Endothelial cell of umbilical vein (primary cell): Measurements from ENCODE around the gene PRTN3. TPM values are rescaled to one million over a fixed set of nuclear protein-coding genes. Genes with fewer than 3 reads are reported as not detected.

Experiments
- BruUV-seq: library from RNA; stranded (reverse); fragments of 400-500 nt; replicated peaks from 2 replicates; lab custom pipeline; 2021; lab: Mats Ljungman, UMichigan
- CTCF ChIA-PET: fragments of 300-600, 350-600 bp; sonication (Branson Sonifier 250); formaldehyde crosslinking; loops from one replicate; lab custom pipeline; 2021; ENCODE audit warnings: antibody characterized with exemption, inconsistent platforms; lab: Charles Lee
- POLR2A ChIA-PET: fragments of 300-600, 350-600 bp; sonication (Branson Sonifier 250); formaldehyde crosslinking; loops from one replicate; lab custom pipeline; 2021; ENCODE audit warnings: antibody characterized with exemption, inconsistent platforms; lab: Charles Lee
- DNase-seq: peaks from one replicate; pipeline ENCODE4 v3.0.0-alpha.2; 2011; ENCODE audit warnings: low read depth, low spot score
- FAIRE-seq: peaks from 2 replicates; lab custom pipeline; 2011; peaks lifted over from hg19 to GRCh38; lab: Jason Lieb, UNC
- H2AFZ ChIP-seq: 2 replicates; pipeline ENCODE4 v1.6.0; 2012; ENCODE audit warnings: low read depth, low read length, control low read depth, inconsistent platforms
- H3K27ac ChIP-seq: 2 replicates; pipeline ENCODE4 v1.5.1; 2011; ENCODE audit warnings: low read depth, mild to moderate bottlenecking, control low read depth, low read length, moderate library complexity; ENCODE audit not compliant: insufficient read depth
- H3K27me3 ChIP-seq, 2 experiments: 2 replicates each; pipeline versions ENCODE4 v1.6.0 to v1.6.1; 2011; ENCODE audit warnings: low read length in 2 of 2, mixed read lengths in 1 of 2; ENCODE audit not compliant: control insufficient read depth in 2 of 2, insufficient read depth in 2 of 2
- H3K36me3 ChIP-seq, 2 experiments: 2 replicates in 1 of 2; 3 replicates in 1 of 2; pipeline ENCODE4 v1.5.1; 2011; ENCODE audit warnings: low read length in 2 of 2, mild to moderate bottlenecking in 1 of 2, moderate library complexity in 1 of 2; ENCODE audit not compliant: control insufficient read depth in 2 of 2, insufficient read depth in 2 of 2; ENCODE audit errors: extremely low read depth in 1 of 2
- H3K4me1 ChIP-seq: 3 replicates; pipeline ENCODE4 v1.5.1; 2011; ENCODE audit warnings: mild to moderate bottlenecking, low read length; ENCODE audit not compliant: control insufficient read depth, insufficient read depth; ENCODE audit errors: extremely low read depth
- H3K4me2 ChIP-seq: 2 replicates; pipeline ENCODE4 v1.6.1; 2011; ENCODE audit warnings: low read length, control low read depth, mixed read lengths; ENCODE audit not compliant: insufficient read depth
- H3K4me3 ChIP-seq, 3 experiments: fragments of 200-600 bp in 1 of 3; sonication (generic), shearing (Covaris generic) in 1 of 3; replicated peaks in 1 of 3; 2 replicates each; pipeline ENCODE4 v1.5.1; 2011 to 2016; ENCODE audit warnings: control low read depth in 3 of 3, low read length in 3 of 3, mild to moderate bottlenecking in 2 of 3, inconsistent platforms in 1 of 3, low read depth in 1 of 3, moderate library complexity in 1 of 3; ENCODE audit not compliant: insufficient read depth in 1 of 3
- H3K79me2 ChIP-seq: 2 replicates; pipeline ENCODE4 v1.6.0; 2012; ENCODE audit warnings: low read length, inconsistent platforms; ENCODE audit not compliant: control insufficient read depth, insufficient read depth
- H3K9ac ChIP-seq: replicated peaks from 2 replicates; pipeline ENCODE3; 2011; ENCODE audit warnings: low read length, control low read depth; ENCODE audit not compliant: insufficient read depth; ENCODE audit errors: extremely low read depth
- H3K9me1 ChIP-seq: replicated peaks from 3 replicates; pipeline ENCODE4 v1.6.0; 2011; ENCODE audit warnings: mild to moderate bottlenecking, low read length; ENCODE audit not compliant: control insufficient read depth, insufficient read depth; ENCODE audit errors: extremely low read depth
- H3K9me3 ChIP-seq: replicated peaks from 2 replicates; pipeline ENCODE4 v1.5.1; 2012; ENCODE audit warnings: low read length, inconsistent platforms; ENCODE audit not compliant: control insufficient read depth, insufficient read depth
- H4K20me1 ChIP-seq: replicated peaks from 2 replicates; pipeline ENCODE3; 2011; ENCODE audit warnings: mild to moderate bottlenecking, low read length; ENCODE audit not compliant: control insufficient read depth, insufficient read depth; ENCODE audit errors: extremely low read depth
- EZH2 ChIP-seq: IDR thresholded peaks from 2 replicates; pipeline ENCODE4 v1.6.1; 2012; ENCODE audit warnings: borderline replicate concordance, low read depth, mild to moderate bottlenecking, moderate library complexity, low read length, inconsistent platforms; ENCODE audit not compliant: severe bottlenecking
- FOS ChIP-seq: IDR thresholded peaks from 2 replicates; pipeline ENCODE4 v1.6.1; 2011; ENCODE audit warnings: mild to moderate bottlenecking, low read length, moderate library complexity, borderline replicate concordance; ENCODE audit not compliant: insufficient read depth
- GATA2 ChIP-seq: IDR thresholded peaks from 2 replicates; pipeline ENCODE4 v1.7.0; 2011; ENCODE audit warnings: low read depth, mild to moderate bottlenecking, moderate library complexity, mixed read lengths, low read length; ENCODE audit not compliant: insufficient read length, insufficient read depth
- JUN ChIP-seq: IDR thresholded peaks from 2 replicates; pipeline ENCODE4 v1.6.1; 2011; ENCODE audit warnings: borderline replicate concordance, low read depth; ENCODE audit not compliant: insufficient read length, insufficient read depth
- MYC ChIP-seq: IDR thresholded peaks from one replicate; pipeline ENCODE4 v1.6.1; 2011; ENCODE audit warnings: mild to moderate bottlenecking, low read depth, low read length
- POLR2A ChIP-seq: IDR thresholded peaks from 2 replicates; pipeline ENCODE4 v1.6.1; 2012; ENCODE audit warnings: low read depth, mild to moderate bottlenecking, control low read depth, low read length
- POLR2AphosphoS5 ChIP-seq: IDR thresholded peaks from 2 replicates; pipeline ENCODE4 v1.6.1; 2012; ENCODE audit warnings: low read depth, mild to moderate bottlenecking, control low read depth, low read length, moderate library complexity; ENCODE audit not compliant: insufficient read depth
- dilution Hi-C: fragments of 300-500 bp; cut with MboI; formaldehyde crosslinking; loops from one replicate; pipeline ENCODE4 v1.15.0; 2019; ENCODE audit warnings: low sequenced_read_pairs; ENCODE audit not compliant: extremely low pct_ligation_motif_present
- intact Hi-C: fragments of 100-400 bp; cut with micrococcal nuclease; formaldehyde crosslinking; loops from one replicate; pipeline ENCODE4 v1.10.0; 2022
- polyA plus RNA-seq, 4 experiments: library from polyadenylated mRNA; depleted of rRNA in 3 of 4; stranded (reverse) in 3 of 4; unstranded in 1 of 4; fragments of >200 nt; gene quantifications; 2 replicates each; pipeline versions ENCODE4 v1.2.1 to v1.2.3, GENCODE V29; 2011 to 2012; ENCODE audit warnings: missing spikeins in 1 of 4
- total RNA-seq: library from RNA; stranded (reverse); gene quantifications from 2 replicates; pipeline ENCODE4 v1.2.3, GENCODE V29; 2021
- TF ChIP-seq, protein P1 (sequence below): IDR thresholded peaks from 2 replicates; pipeline ENCODE4 v1.6.1; 2011; ENCODE audit not compliant: insufficient read depth, insufficient read length
- TF ChIP-seq, protein P2 (sequence below), 2 donors: IDR thresholded peaks; 1 replicate in 1 of 2; 2 replicates in 1 of 2; pipeline ENCODE4 v1.5.1; 2011; ENCODE audit warnings: low read length in 2 of 2, mild to moderate bottlenecking in 2 of 2, moderate library complexity in 2 of 2, control low read depth in 1 of 2, inconsistent platforms in 1 of 2, low read depth in 1 of 2; ENCODE audit not compliant: insufficient read depth in 1 of 2; ENCODE audit errors: extremely low read depth in 1 of 2

PRTN3 gene
- total and polyA plus RNA-seq, 2 donors (not counting 3 experiments of a cell fraction or from before 2014, with no cell fraction given): not detected

DNA sequence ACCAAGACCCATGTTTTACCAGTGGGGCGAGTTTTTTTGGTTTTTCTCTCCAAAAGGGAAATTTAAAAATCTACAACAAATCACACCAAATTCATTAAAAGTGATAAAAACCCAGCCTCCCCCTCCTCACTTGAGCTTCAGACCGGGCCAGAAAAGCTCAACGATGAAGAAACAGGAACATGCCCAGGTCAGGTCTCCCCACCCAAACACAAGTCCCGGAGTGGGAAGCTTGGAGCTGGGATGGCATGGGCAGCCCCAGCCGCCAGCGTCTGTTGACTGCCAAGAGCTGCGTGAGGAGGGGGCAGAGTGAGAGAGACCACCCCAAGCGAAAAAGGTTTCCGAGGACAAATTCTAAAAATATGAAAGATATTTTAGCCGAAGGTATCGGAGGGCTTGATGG, 56.2 kb downstream of the PRTN3 start:
- DNase-seq (no peak), FAIRE-seq (no peak)
- no peaks in the 10 kb centered on the region for H3K9me1 ChIP-seq
- H3K4me3 ChIP-seq: no peak overlapping the region
- H3K9me3 ChIP-seq: no peaks in the 10 kb centered on the region
- H4K20me1 ChIP-seq: no peaks in the 10 kb centered on the region
- H3K79me2 ChIP-seq: peaks cover 5% of the 10 kb centered on the region
- BruUV-seq: no TSS peak
- no peak overlapping the region for H3K4me2 ChIP-seq
- no peak overlapping the region for H3K9ac ChIP-seq
- no peak overlapping the region for H2AFZ ChIP-seq
- TF ChIP-seq, protein P1, sequence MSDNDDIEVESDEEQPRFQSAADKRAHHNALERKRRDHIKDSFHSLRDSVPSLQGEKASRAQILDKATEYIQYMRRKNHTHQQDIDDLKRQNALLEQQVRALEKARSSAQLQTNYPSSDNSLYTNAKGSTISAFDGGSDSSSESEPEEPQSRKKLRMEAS: no peak
- TF ChIP-seq POLR2A: no peak
- TF ChIP-seq POLR2AphosphoS5: no peak
- no peak for TF ChIP-seq EZH2
- TF ChIP-seq GATA2: no peak
- no peak for TF ChIP-seq FOS
- TF ChIP-seq, protein P2, sequence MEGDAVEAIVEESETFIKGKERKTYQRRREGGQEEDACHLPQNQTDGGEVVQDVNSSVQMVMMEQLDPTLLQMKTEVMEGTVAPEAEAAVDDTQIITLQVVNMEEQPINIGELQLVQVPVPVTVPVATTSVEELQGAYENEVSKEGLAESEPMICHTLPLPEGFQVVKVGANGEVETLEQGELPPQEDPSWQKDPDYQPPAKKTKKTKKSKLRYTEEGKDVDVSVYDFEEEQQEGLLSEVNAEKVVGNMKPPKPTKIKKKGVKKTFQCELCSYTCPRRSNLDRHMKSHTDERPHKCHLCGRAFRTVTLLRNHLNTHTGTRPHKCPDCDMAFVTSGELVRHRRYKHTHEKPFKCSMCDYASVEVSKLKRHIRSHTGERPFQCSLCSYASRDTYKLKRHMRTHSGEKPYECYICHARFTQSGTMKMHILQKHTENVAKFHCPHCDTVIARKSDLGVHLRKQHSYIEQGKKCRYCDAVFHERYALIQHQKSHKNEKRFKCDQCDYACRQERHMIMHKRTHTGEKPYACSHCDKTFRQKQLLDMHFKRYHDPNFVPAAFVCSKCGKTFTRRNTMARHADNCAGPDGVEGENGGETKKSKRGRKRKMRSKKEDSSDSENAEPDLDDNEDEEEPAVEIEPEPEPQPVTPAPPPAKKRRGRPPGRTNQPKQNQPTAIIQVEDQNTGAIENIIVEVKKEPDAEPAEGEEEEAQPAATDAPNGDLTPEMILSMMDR (IDR thresholded peaks at IDR 0.05; ENCODE audit: extremely low read depth in 1 of 2, insufficient read depth in 1 of 2, low read depth in 1 of 2, low read length in 2 of 2): no peak
- no peak for TF ChIP-seq JUN
- TF ChIP-seq MYC: no peak
- no peak overlapping the region for H3K27ac ChIP-seq
- H3K4me1 ChIP-seq: no peaks in the 10 kb centered on the region
- intact Hi-C loops (no loop called here), dilution Hi-C loops (no loop called here)
- peaks cover 0 to 11% of the 10 kb centered on the region in 2 experiments for H3K36me3 ChIP-seq
- CTCF ChIA-PET: interaction anchor here (0.7 to 1.3 kb wide), 2 partner anchors 9 to 31 kb away, joined by 3 read pairs; no protein-coding TSS in a partner anchor
- POLR2A ChIA-PET: no interaction called here
- no peaks in the 10 kb centered on the region for H3K27me3 ChIP-seq
